Fibroblast of the aortic adventitia (primary cell): ENCODE measurements around the gene DCP1A. TPM values are rescaled to one million over a fixed set of nuclear protein-coding genes. Genes with fewer than 3 reads are reported as not detected.

Experiments used
- DNase-seq: peaks from one replicate; pipeline ENCODE4 v3.0.0-alpha.2; 2010; ENCODE audit warnings: low read depth
- H3K4me3 ChIP-seq: 2 replicates; pipeline ENCODE4 v1.5.1; 2011; ENCODE audit warnings: low read depth, mild to moderate bottlenecking, control low read depth, low read length, moderate library complexity
- CTCF ChIP-seq: IDR thresholded peaks from 2 replicates; pipeline ENCODE4 v1.5.1; 2011; ENCODE audit warnings: mild to moderate bottlenecking, low read length, control low read depth, inconsistent platforms; ENCODE audit not compliant: insufficient read depth
- total RNA-seq: library from RNA; depleted of rRNA; stranded (reverse); fragments of >200 nt; gene quantifications from 2 replicates; pipeline ENCODE4 v1.2.3, GENCODE V29; 2012; ENCODE audit warnings: low replicate concordance

DCP1A gene
- total RNA-seq, 1 donor, result 16.4 TPM

GRCh38 chr3:53242155-53242554, 105.2 kb downstream of the DCP1A start:
- DNase-seq, result no peak
- TF ChIP-seq CTCF, result no peak
- H3K4me3 ChIP-seq, result no peak overlapping the region

DNA sequence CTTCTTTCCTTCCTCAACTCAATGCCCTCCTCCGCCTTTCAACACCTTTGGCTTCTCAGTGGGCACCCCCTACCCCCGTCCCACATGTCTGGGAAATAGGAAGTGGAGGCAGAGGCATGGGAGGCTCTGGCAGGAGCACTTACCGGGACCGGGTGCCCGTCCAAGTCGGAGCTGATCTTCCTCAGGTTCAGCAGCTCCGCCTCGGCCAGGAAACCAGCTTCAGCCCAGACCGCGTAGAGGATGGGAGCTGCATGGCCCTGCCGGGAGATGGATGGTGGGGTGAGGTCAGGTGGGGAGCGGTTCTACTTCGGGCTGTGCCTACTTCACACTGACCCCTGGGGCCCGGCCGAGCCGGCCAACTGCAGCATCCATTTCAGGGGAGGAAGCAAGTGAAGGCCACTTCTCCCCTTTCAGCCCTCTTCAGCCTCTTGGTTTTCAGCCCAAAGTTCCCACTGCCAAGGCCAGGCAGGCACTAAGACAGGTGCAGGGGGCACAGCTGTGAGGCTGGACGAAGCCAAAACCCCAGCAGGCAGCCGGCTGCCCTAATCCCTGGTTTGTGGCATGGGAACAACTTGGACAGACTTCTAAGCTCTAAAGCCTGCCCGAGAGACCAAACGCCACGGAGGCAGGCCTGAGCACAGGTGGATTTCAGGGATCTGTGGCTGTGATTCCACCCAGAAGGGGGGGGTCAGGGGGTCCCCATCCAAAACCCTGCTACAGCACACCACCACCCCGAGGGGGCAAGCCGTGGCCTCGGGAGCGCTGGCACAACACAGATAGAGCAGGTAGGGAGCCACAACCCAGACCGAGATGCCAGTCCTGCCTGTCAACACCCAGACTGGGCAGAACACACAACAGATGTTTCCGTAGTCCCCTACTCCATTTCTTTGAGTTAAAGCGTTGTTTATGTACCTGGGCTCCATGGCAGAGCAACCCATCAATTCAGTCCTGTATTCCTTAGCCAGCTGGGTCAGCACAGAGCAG, 106.1 kb downstream of the DCP1A start:
- no peak for DNase-seq
- H3K4me3 ChIP-seq, result no peak overlapping the region
- TF ChIP-seq CTCF, result no peak

GRCh38 chr3:53239800-53240199, 107.5 kb downstream of the DCP1A start:
- TF ChIP-seq CTCF, result no peak
- no peak overlapping the region for H3K4me3 ChIP-seq
- no peak for DNase-seq

GRCh38 chr3:53238886-53239285, 108.5 kb downstream of the DCP1A start:
- no peak for TF ChIP-seq CTCF
- no peak for DNase-seq
- no peak overlapping the region for H3K4me3 ChIP-seq

DNA sequence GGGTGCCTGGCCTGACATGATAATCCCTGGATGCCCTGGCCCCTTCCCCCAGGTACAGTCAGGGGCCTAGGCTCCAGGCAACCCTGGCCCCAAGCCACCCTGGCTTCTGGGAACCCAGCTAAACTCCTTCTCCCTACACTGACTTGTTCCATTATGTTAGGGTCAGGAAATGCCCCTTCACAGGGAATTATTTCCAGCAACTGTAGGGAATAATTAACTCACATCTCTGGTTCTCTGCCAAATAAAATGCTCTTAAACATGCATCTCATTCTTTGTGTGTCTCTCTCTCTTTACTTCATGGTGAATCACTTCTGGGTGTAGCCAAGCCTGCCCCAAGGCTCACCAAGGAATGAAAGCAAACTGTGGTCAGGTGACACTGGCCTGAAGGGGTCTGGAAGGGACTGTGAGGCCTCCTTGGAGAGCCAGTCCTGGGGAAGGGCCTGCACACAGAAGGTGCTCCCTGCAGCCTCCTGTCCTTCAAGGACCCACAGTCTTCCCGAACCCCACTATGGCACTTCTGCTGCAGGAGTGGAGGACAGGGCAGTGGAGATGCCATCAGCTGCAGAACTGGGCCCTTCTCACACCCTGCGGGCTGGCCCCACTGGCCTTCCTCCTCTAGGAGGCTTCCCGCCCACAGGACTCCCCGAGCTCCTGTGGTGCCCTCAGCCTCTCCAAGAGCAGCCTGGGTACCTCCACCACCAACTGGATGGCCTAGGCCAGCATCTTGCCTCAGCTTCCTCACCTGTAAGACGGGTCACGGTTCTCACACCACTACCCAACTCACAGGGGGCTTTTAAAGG, 109.1 kb downstream of the DCP1A start:
- no peak overlapping the region for H3K4me3 ChIP-seq
- TF ChIP-seq CTCF, result no peak
- DNase-seq, result peak; percentile 95

- TF ChIP-seq CTCF, result no peak
- no peak overlapping the region for H3K4me3 ChIP-seq
- peak; percentile 89 for DNase-seq
These were observed 111.1 kb downstream of the DCP1A start for GRCh38 chr3:53236112-53236841.
